Right lung (tissue), 10 donors: Measurements from ENCODE around the gene PUS10. TPM values are rescaled to one million over a fixed set of nuclear protein-coding genes. Genes with fewer than 3 reads are reported as not detected.
"Not testable (repeated sequence)": the region's sequence is repeated elsewhere in the genome, so short reads cannot be mapped to it uniquely, and the experiment has no call there.

Source experiments
- DNase-seq, 2 donors: peaks; one replicate each; pipeline ENCODE4 v3.0.0-alpha.2; 2013
- long read RNA-seq, 8 donors: transcript quantifications; one replicate each; lab custom pipeline, GENCODE V29; 2026
- polyA plus RNA-seq, 5 donors: library from polyadenylated mRNA; unstranded; fragments of 120-200 nt; gene quantifications; one replicate each; pipeline versions ENCODE4 v1.2.1 to v1.2.3, GENCODE V29; 2013; ENCODE audit warnings: inconsistent platforms in 1 of 5, low replicate concordance in 1 of 5; ENCODE audit not compliant: insufficient read length in 5 of 5, insufficient read depth in 1 of 5

Gene PUS10, protein sequence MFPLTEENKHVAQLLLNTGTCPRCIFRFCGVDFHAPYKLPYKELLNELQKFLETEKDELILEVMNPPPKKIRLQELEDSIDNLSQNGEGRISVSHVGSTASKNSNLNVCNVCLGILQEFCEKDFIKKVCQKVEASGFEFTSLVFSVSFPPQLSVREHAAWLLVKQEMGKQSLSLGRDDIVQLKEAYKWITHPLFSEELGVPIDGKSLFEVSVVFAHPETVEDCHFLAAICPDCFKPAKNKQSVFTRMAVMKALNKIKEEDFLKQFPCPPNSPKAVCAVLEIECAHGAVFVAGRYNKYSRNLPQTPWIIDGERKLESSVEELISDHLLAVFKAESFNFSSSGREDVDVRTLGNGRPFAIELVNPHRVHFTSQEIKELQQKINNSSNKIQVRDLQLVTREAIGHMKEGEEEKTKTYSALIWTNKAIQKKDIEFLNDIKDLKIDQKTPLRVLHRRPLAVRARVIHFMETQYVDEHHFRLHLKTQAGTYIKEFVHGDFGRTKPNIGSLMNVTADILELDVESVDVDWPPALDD
- polyA plus RNA-seq: 10 to 100 TPM in 4 of 5 donors, 1 to 10 TPM in 1; 7.8 to 14.6 (median 12.9) TPM
- long read RNA-seq, donor 1: 0 reads
- long read RNA-seq, donor 2: 0 reads
- long read RNA-seq, donor 3, partial matches to known transcripts: 0 of 2 reads
- long read RNA-seq, donor 3, other reads (novel, unspliced or antisense): 0 of 2 reads
- long read RNA-seq, donor 4: 0 reads
- long read RNA-seq, donor 5, partial matches to known transcripts: 0 of 1 reads
- long read RNA-seq, donor 5, other reads (novel, unspliced or antisense): 0 of 1 reads
- long read RNA-seq, donor 6, partial matches to known transcripts: 0 of 1 reads
- long read RNA-seq, donor 6, other reads (novel, unspliced or antisense): 0 of 1 reads
- long read RNA-seq, donor 7, partial matches to known transcripts: 5 of 7 reads
- long read RNA-seq, donor 7, other reads (novel, unspliced or antisense): 0 of 7 reads
- long read RNA-seq, donor 8: 0 reads

DNA sequence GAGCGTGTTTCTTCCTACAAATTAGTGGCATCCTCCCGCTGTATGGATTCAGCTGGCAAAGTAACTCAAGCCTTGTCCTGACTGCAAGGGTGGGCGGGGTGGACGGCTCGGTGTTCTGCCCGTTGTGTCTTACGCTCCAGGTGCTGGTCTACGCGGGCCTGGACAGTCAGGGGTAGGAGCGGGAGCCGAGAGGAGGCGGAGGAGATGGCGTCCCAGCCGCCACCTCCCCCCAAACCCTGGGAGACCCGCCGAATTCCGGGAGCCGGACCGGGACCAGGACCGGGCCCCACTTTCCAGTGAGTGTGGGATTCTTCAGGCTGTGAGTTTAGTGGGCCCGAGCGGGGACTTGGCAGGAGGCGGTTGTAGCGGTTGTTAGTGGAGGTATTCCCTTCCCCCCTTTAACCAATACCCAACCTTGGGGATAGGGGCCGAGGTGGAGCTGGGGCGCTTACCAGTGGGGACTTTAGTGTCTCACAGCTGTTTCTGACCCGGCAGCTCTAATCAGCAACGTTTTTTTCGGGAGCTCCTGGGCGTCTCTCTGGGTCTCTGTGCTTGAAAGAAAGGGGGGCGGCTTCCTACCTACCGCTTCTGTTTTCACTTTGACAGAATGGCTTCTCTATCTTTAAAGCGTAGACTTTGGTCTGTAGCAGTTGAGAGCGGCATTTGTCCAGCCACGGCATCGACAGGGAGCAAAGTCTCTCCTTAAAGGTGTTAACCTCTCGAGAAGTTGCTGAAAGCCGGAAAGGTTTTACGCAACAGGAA, at the start of gene PUS10, which contains the start of gene PEX13:
TSS of gene PUS10 (minus strand) at position 700 of the 762 bp plus-strand sequence. CDS start 6,365 bp downstream, outside the sequence.
TSS of gene PEX13 (plus strand) at position 165 of the 762 bp plus-strand sequence. CDS start at position 205, 40 bp downstream.
- peak; percentile 33 to 83 for DNase-seq

DNA sequence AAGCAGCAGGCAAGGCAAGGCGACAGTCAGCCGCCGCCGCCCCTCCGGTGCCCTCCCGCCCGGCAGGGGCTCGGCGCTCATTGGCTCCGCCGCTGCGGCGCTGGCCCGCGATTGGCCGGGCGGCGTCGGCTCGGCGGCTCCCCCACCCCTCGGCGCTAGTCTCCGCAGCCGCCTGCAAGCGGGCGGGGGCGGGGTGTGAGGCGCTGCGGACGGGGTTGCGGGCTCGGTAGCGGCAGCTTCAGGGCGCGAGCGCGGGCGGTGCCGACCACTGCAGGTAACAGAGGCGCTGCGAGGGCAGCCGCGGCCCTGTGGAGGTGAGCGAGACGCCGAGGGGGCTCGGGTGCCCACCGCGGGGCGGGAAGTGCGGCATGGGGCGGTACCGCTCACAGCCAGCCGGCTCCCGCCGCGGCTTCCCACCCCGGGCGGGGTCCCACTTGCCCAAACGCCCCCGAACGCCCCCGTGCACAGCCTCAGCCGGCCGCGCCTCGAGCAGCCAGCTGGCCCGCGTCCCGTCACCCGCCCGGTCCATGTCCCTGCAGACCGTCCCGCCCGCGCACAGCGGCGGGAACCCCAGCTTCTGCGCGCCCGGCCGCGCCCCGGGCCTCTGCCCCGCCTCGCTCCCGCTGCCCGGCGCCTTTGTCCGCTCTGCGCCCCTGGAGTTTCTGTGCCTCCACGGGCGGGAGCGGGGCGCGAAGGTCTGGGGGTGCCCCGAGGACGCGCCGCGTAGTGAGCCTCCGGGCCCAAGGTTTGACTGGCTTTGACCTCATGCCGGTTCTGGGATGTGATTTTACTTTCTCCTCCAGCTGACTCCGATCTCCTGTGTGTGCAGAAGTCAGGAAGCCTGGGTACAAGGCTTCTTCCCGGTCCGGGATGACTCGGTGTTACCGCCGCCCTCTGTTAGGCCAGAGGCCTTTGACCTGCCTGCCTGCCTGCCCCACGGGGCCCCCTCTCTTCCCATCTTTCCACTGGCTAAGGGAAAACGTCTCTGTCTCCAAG, 48.0 kb upstream of the PUS10 start, which contains the start of gene SANBR:
TSS of gene SANBR (plus strand) at position 158 of the 996 bp plus-strand sequence. CDS start 4,480 bp downstream, outside the sequence.
- DNase-seq: peak; percentile 83 to 86

DNA sequence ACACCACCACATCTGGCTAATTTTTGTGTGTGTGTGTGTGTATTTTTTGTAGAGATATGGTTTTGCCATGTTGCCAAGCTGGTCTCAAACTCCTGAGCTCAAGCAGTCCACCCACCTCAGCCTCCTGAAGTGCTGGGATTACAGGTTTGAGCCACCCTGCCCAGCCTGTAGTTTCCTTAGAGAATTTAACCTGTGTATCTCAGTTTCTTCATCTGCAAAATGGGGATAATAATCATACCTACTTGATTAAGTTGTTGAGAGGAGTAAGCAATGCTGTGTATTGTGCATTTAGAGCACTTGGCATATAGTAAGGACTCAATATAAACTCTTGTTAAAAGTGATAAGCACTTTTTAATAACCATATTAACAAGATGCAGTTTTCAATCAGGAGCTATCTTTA, 41.3 kb upstream of the PUS10 start:
- no peak for DNase-seq

DNA sequence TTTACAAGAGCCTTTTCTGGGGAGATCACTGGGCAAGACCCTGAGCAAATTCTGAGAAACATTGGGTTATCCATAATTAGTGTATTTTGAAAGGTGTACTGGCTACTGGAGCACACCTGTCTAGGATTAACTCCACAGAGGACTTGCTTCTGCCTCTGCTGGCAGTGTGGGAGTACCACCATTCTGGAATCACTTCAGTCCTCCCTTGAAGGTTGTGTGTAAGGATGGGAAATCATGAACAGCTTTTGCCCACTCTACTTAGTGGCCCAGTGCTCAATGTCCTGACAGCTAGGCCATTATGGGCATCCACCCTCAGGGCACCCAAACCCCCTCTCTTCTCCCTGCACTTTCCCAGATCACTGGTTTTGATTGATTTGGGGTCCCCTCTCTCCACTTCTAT, 39.5 kb upstream of the PUS10 start:
- no peak for DNase-seq

DNA sequence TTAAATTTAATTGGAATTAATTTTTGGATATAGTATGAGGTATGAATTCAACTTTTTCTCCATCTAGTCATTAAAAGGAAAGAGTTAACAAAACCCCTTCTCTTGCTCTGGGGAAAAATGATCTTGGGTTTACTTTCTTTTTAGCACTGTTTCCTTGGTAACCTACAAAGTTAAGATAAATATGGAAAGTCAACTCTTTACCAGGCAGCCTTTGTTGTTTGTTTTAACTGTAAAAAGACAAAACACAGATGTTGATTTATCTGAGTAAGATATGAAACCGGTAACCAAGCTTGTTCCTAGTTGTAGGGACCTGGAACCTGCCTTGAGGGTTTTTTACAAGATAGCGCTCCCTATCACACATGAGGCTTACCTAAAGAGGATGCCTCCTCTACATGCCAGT, 37.5 kb upstream of the PUS10 start:
- peak; percentile 40 to 66 for DNase-seq

DNA sequence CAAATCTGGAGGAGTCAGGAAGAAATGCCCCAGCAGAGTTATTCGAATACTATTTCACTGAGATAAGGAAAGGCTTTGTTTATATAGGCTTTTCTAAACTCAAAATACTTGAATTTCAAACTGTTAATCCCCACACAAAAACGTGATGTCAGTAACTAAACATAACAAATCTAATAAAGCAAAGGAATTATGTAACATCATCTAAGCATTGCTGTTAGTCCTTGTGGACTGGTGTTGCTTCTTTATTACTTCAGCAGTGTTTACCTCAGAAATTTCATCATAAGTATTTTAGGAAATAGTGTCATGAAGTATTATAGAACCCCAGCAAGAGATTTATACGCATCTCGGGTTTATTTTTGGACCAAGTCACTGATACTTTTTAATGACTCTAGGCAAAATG, 27.9 kb upstream of the PUS10 start:
- DNase-seq: no peak

DNA sequence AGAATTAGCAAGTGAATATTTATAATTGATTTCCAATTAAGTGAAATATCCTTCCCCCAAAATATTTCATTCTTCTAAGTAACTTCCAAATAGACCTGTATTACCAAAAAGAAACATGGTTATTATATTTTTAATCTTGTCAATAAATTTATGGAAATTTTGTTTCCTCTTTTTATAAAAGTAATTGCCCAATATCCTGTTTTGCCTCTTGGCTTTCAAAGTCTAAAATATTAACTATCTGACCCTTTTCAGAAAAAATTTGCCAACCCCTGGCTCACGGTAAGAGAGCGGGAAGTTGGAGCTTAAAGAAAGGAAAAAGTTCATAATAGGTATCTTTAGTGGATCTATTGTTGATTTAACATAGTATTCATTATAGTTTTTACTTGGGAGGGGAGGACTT, 27.2 kb upstream of the PUS10 start:
- no peak for DNase-seq

DNA sequence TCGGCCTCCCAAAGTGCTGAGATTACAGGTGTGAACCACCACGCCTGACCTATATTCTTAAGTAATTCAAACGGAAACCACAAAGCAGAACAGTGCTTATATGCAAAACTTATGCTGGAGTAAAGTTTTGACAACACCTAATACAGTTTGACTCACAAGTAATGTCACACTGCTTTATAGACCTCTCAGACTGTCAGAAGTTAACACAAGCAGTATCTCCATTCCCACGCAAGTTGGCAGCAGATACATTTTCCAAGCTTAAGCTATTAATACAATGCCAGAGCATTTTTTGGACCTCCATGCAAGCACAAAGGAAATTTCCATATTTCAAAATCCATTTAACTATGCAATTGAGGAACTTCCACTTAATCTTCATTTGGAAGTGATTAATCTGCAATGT, 26.6 kb upstream of the PUS10 start:
- DNase-seq: peak in 1 of 2 donors; percentile 9

DNA sequence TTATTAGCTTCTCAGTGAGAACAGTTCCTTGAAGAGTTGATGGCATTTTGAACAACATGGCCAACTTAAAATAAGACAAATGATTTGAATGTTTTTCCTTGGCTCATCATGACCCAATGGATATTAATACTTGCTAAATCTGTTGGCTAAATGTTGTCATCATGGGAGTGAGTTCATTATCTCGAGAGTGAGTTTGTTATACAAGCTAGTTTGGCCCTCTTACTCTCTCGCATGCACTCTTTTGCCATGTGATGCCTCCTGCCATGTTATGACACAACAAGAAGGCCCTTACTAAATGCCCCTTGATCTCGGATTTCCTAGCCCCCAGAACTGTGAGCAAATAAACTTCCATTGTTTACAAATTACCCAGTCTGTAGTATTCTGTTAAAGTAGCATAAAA, 24.8 kb upstream of the PUS10 start:
- DNase-seq: no peak

DNA sequence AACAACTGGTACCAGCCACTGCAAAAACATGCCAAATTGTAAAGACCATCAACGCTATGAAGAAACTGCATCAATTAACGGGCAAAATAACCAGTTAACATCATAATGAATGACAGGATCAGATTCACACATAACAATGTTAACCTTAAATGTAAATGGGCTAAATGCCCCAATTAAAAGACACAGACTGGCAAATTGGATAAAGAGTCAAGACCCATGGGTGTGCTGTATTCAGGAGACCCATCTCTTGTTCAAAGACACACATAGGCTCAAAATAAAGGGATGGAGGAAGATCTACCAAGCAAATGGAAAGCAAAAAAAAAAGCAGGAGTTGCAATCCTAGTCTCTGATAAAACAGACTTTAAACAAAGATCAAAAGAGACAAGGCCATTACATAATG, 18.6 kb upstream of the PUS10 start:
- not testable (repeated sequence) for DNase-seq

DNA sequence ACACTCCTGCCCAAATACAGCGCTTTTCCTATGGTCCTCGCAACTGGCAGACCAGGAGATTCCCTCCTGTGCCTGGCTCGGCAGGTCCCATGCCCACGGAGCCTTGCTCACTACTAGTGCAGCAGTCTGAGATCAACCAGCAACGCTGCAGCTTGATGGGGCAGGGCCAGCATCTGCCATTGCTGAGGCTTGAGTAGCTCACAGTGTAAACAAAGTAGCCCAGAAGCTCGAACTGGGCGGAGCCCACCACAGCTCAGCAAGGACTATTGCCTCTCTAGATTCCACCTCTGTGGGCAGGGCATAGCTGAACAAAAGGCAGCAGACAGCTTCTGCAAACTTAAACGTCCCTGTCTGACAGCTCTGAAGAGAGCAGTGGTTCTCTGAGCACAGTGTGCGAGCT, 16.5 kb upstream of the PUS10 start:
- DNase-seq: not testable (repeated sequence)

DNA sequence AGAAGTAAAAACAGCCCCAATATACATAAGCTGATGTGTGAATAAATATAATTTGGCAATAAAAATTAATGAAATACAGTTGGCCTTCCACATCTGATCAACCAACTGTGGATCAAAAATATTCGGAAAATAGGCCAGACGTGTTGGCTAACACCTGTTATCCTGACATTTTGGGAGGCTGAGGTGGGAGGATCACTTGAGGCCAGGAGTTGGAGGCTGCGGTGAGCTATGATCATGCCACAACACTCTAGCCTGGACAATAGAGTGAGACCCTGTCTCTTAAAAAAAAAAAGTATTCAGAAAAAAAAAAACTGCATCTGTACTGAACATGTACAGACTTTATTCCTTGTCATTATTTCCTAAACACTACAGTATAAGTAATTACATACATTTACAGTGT, 11.5 kb upstream of the PUS10 start:
- no peak for DNase-seq

DNA sequence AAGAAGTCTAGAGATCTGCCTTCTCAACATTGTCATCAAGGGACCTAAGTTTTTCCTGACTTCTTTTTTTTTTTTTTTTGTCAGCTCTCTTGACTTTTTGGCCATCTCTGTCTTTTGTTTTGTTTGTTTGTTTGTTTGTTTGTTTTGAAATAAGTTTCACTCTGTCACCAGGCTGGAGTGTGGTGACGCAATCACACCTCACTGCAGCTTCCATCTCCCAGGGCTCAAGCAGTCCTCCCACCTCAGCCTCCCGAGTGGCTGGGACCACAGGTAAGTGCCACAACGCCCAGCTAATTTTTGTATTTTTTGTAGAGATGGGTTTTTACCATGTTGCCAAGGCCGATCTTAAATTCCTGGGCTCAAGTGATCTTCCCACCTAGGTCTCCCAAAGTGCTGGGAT, 5.6 kb upstream of the PUS10 start:
- DNase-seq: no peak

DNA sequence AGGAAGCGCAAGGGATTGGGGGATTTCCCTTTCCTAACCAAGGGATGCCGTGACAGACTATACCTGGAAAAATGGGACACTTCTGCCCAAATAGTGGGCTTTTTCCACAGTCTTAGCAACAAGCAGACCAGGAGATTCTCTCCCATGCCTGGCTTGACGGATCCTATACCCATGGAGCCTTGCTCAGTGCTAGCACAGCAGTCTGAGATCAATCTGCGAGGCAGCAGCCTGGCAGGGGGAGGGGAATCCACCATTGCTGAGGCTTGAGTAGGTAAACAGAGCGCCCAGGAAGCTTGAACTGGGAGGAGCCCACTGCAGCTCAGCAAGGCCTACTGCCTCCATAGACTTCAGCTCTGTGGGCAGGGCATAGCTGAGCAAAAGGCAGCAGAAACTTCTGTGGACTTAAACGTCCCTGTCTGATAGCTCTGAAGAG, 3.2 kb upstream of the PUS10 start:
- no peak for DNase-seq

DNA sequence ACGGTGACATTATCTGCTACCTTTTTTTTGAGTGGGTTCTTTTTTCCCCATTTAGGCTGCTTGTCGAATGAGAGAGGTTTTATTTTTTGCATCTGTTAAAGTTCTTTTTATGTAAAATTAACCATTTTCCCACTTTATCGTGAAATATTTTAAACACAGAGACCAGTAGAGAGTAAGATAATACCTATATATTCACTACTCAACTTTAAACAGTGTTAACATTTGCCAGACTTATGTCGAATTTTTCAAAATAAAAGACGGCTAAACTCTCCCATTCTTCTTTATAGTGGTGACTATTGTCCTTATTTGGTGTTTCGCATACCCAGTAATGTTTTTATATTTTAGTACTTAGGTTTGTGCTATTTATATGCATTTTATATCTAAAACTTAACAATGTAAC, 743 bp upstream of the PUS10 start:
- no peak for DNase-seq

DNA sequence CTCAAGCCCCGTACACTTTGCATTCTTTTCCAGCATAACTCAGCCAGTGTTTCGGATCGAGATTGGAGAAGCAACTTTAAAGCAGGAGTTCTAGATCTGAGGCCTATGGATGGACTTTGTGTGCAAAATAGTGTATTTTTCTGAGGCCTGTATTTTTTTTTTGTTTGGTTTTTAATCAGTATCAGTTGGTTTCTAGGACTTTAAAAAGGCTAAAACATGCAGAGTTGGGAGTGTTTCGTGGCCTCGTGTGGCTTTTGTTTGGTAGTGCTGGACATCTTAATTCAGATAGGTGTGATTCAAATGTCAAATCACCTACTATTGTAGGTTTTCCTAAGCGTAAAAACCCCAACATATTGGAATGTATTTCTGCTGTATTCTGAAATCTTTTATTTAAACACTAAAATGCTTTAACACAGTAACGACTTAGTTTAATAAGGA, 282 bp upstream of the PUS10 start:
- DNase-seq: peak in 1 of 2 donors; percentile 15

DNA sequence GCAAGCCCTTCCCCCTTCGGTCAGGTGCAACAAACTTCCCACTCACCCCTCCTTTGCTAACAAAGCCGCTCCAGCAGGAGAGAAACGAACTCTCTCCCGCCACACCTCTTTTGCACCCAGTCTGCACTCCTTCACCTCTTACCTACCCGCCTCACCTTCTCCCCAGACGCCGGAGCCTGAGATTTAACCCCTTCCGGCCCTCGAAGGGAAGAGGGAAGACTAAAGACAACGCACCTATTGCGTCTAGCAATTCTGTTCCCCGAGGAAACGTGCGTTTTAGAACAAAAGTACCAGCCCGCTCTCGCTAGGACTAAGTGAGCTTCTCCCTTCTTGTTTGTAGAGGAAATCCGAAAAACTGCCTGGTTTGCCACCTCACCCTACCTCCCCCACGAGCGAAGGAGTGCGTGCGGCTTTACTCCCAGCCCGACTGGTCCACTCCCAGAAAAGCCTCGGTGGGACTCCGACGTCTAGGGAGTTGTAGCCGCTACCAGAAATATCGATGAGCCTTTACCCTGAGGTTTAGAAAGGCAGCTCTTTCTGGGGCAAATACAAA, 976 bp downstream of the PUS10 start:
- peak in 1 of 2 donors; percentile 86 for DNase-seq

DNA sequence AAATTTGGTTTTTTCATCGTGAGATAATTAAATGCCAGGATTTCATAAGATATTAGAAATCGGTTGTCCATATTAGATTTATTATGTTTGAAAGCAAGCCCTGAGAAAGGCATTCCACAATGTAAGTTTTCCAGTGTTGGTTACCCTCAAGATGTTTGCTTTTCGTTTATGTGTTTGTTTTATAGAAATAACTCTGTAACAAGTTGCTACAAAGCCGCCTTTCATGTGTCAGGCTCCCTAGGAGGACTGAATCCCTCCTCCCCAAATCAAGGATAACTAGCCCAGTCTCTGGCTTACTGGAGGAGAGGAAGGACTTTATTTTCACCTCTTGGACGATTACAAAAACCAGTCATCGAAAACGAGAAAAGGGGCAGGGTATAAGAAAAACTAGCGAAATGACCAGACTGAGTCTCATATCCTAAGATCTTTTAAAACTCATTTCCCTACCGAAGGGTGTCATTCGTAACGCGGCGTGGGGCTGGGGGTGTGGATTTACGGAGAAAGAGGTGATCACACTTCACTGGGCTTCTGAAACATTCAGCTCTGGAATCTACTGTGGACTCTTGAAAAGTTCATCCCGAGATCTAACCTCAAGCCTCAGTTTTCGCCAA, 1.6 kb downstream of the PUS10 start:
- peak in 1 of 2 donors; percentile 15 for DNase-seq

DNA sequence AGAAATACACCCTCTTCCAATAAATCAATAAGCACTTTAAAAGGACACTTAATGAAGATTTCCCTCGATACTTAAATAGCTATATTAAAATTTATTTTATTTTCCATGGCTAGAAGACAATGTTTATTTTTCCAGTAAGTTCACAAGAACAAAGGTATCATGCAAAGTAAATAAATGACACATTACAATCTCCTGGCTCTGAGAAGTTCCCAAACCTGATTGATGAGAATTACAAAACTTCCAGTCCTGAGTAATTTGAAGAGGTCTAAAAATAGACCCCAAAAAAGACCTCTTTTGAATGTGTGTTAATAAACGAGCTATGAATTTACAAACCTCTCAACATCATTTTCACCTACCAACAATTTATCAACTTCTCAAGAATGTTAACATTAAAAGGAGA, 2.1 kb downstream of the PUS10 start:
- DNase-seq: peak in 1 of 2 donors; percentile 17
